Epithelial cell of esophagus (primary cell): ENCODE data around the gene NUDT16L1.
A peak's percentile ranks its signal among the peaks of the same experiment; 100 is the strongest.

Experiments used
- DNase-seq: peaks from one replicate; pipeline ENCODE4 v3.0.0; 2010; ENCODE audit warnings: low read depth
- H3K4me3 ChIP-seq: 2 replicates; pipeline ENCODE4 v1.5.1; 2011; ENCODE audit warnings: mild to moderate bottlenecking, low read length, control low read depth
- TF ChIP-seq, protein P1 (sequence below): IDR thresholded peaks from 2 replicates; pipeline ENCODE4 v1.5.1; 2011; ENCODE audit warnings: low read depth, mild to moderate bottlenecking, low read length, control low read depth, inconsistent platforms; ENCODE audit not compliant: insufficient read depth; ENCODE audit errors: missing control alignments

NUDT16L1 gene

DNA sequence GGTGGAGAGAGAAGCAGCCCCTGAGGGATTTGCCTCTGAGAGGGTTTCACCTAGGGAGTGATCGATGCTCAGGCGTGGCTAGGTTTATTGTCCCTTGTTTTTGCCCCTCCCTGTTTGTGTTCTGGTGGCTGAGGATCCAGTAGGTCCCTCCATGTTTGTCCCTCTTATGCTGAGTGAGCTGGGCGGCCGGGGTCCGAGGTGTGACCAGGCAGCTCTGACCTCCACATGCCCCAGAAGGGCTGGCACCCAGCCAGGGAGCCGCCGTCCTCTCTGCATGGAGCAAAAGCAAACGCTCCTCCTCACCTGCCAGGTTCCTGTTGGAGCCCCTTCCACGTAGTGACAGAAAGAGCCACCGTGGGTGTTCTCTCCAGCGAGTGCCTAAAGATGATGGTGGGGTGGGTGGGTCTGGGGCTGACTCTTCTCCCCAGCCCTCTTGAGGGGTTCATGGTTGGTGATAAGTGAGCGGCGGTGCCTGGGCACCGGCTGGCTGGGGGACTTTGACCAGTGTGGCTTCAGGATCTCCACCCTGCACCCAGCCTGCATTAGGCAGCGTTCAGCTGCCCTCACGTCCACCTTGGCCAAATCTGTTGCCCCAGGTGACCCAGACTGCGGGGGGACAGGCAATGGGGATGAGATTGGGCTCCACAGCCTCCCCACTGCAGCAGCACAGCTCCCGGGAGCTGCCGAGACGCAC lies 14.1 kb upstream of the NUDT16L1 start:
- DNase-seq, result no peak
- TF ChIP-seq, protein P1, sequence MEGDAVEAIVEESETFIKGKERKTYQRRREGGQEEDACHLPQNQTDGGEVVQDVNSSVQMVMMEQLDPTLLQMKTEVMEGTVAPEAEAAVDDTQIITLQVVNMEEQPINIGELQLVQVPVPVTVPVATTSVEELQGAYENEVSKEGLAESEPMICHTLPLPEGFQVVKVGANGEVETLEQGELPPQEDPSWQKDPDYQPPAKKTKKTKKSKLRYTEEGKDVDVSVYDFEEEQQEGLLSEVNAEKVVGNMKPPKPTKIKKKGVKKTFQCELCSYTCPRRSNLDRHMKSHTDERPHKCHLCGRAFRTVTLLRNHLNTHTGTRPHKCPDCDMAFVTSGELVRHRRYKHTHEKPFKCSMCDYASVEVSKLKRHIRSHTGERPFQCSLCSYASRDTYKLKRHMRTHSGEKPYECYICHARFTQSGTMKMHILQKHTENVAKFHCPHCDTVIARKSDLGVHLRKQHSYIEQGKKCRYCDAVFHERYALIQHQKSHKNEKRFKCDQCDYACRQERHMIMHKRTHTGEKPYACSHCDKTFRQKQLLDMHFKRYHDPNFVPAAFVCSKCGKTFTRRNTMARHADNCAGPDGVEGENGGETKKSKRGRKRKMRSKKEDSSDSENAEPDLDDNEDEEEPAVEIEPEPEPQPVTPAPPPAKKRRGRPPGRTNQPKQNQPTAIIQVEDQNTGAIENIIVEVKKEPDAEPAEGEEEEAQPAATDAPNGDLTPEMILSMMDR, result no peak
- no peak overlapping the region for H3K4me3 ChIP-seq

DNA sequence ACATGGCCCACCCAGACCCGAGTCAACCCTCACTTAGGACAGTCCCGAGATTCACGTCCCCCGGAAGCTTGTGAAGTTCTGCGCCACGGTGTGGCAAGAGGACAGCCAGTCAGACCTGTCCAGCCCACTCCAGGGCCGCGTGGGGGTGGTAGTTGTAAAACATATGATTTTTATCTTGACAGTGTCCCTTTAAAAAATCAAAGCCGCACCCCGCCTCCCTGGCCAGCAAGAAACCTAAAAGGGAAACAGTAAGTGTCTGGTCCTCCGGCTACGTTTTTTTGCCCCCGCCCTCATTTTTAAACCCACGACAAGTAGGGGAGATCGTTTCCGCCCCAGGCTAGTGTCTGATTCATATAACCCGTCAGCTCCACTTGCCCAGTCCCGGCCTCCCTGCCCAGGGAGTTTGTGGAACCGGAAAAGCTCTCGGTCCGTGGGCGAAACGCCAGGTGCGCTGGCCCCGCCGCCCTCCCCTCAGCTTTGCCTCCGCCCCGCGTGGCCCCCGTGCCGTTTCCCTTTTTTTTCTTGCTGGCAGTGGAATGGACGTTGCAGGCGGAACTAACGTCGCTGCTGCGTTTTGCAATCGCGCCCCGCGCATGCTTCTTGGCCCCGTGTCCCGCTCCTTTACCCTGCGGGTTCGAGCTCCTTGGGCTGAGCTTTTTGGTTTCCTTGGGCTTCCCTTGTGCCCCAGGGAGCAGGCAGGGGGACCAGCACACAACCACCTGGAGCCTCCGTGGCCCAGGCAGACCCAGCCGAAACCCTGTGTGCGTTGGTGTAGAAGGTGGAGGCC lies 13.3 kb upstream of the NUDT16L1 start:
- peak; percentile 97 for DNase-seq
- H3K4me3 ChIP-seq, result peak overlapping the region; percentile 37
- TF ChIP-seq, protein P1, result no peak

DNA sequence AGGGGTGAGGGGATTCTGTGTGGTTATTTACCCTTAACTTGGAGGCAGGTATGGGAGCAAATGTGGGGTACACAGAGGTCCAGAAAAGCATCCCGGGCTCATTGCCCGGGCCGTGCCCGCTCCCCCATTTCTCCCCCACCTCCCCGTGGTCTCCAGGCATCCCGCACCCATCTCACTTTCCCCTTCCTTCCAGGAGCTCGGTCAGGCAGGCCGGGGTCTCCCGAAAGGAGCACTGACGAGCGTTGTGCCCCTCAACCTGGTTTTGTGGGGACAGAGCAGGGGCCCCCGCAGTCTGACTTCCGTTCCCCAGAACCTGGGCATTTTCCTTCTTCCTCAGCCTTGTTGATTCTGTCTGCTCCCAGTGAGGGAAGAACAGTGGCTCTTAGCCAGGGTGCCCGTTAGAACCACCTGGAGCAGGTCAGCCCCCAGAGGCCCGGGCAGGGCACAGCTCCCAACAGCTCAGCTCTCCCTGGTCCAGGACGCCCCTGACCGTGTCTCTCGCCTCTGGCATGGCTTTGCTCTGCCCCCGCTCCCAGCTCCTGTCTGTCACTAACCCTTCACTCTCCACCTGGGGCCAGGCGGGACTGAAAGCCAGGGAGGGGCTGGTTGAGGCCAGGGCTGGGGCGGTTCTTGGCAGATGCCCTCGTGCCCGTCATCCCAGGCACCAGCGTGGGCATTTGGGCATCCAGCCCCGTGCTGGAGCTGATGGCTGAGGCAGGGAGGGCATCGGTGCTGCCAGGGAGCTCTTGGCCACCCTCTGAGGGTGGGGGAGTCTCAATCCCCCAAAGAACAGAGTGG lies 12.5 kb upstream of the NUDT16L1 start:
- H3K4me3 ChIP-seq, result peak overlapping the region; percentile 37
- DNase-seq, result no peak
- TF ChIP-seq, protein P1, result no peak

DNA sequence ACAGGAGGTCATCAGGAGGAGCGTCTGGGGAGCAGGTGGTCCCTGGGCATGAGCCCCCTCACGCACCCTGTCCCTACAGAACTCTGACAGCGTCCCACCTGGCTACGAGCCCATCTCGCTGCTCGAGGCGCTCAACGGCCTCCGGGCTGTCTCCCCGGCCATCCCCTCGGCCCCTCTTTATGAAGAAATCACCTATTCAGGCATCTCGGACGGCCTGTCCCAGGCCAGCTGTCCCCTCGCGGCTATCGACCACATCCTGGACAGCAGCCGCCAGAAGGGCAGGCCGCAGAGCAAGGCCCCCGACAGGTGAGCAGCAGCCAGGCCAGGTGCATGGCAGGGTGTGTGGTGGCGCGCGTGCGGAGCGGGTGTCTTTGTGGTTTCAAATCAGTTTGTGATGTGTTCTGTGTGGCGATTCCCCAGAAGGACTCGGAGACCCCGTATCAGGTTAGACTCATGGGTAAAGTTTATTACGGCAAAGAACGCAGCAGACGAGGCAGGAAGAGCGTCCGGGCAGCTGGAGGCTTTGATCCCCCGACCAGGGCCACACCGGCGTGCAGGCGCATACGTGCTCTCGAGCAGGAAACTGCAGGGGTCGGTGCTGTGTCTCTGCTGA lies 11.8 kb upstream of the NUDT16L1 start:
- no peak for DNase-seq
- TF ChIP-seq, protein P1, result no peak
- no peak overlapping the region for H3K4me3 ChIP-seq

DNA sequence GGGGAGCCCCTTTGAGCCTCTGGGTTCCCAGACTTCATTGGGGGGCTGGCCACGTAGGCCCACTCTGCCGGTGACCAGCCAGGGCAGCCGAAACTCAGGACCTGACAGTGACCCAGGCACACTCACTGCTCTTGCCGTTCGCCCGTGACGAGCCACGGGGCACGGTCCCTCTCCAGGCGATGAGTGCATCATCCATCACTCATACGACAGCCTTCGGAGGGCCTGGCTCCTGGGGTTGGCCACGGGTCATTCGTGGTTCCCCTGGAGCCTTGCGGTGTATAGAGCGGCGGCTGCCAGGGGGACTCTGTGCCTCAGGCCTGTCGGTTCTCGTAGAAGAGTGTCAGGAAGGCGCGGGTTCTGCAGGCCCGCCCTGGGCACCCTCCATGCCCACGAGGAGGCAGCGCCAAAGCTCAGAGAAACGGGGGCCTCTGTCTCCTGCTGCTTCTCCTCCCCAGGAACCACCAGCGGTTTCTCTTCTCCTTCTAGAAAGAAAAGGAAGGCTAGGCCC lies 11.2 kb upstream of the NUDT16L1 start:
- DNase-seq, result no peak
- TF ChIP-seq, protein P1, result no peak
- no peak overlapping the region for H3K4me3 ChIP-seq

DNA sequence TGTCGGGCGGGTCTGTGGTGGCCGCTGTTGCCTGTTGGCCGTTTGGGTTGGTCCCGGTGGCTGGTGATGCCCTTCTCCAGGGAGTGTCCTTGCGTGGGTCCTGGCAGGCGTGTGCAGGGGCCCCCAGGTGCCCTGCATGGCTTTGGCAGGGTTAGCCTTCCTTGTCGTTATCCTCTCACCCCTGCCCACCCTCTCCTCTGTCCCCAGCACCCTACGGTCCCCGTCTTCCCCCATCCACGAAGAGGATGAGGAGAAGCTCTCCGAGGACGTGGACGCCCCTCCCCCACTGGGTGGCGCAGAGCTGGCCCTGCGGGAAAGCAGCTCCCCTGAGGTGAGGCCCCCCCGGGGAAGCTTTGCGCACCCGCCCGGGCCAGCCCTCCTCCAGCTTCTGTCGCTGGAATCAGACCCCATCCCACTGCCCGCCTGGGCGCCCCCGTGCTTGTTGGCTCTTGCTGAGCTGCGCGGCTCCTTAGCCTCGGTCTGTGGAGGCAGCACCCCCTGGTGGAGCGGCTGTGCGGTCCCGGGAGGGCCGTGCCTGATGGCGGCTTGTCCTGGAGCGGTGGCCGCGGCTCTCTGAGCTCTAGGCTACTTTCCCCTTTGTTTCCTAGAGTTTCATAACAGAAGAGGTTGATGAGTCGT lies 10.6 kb upstream of the NUDT16L1 start:
- no peak overlapping the region for H3K4me3 ChIP-seq
- DNase-seq, result peak; percentile 61
- TF ChIP-seq, protein P1, result peak; percentile 62
